H4 (cell line): ENCODE measurements around the gene PAIP2. TPM values are rescaled to one million over a fixed set of nuclear protein-coding genes. Genes with fewer than 3 reads are reported as not detected.
"Not testable (repeated sequence)": the region's sequence is repeated elsewhere in the genome, so short reads cannot be mapped to it uniquely, and the experiment has no call there.

Experiments
- DNase-seq: peaks from one replicate; pipeline ENCODE4 v3.0.0-alpha.2; 2015; ENCODE audit warnings: low spot score
- total RNA-seq: library from RNA; depleted of rRNA; stranded (reverse); fragments of >200 nt; shearing (Covaris generic); gene quantifications from 2 replicates; pipeline ENCODE4 v1.2.3, GENCODE V29; 2014

Gene PAIP2
- total RNA-seq, 1 experiment from 2014 or later: 71.8 TPM

DNA sequence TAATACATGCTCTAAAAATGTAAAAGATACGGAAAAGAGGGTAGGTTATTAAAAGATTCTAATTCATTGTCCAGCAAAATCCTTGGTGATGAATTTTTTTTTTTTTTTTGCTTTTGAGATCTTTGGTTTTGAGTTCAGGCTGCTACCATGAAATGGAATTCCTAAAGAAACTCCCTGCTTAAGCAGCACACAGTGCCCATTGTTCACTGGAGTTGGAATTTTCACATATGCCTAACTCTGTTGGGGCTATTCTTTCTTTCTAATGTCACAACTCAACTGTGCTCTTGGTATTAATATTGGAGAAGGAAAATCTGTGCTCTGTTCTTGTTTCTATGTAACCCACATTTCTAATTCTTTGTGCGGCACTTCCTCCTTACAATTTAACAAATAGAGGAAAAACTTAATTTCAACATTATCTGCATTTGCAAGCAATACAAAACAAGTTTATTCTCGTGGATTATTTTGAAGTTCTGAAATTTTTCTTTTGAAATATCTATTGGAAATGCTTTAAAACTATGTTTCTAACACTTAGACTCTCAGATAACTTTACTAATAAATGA lies 26.5 kb upstream of the PAIP2 start:
- DNase-seq: no peak

DNA sequence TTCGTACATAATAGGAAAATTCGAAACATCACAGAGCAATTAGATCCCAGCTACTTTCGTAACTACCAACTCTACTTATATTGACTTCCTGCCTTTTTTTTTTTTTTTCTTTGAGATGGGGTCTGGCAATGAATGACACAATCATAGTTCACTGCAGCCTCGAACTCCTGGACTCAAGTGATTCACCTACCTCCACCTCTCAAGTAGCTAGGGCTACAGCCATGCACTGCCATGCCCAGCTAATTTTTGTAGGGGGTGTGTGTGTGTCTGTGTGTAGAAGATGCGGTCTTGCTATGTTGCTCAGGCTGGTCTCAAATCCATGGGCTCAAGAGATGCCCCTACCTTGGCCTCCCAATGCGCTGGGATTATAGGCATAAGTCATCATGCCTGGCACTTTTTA lies 5.8 kb upstream of the PAIP2 start:
- DNase-seq: no peak

DNA sequence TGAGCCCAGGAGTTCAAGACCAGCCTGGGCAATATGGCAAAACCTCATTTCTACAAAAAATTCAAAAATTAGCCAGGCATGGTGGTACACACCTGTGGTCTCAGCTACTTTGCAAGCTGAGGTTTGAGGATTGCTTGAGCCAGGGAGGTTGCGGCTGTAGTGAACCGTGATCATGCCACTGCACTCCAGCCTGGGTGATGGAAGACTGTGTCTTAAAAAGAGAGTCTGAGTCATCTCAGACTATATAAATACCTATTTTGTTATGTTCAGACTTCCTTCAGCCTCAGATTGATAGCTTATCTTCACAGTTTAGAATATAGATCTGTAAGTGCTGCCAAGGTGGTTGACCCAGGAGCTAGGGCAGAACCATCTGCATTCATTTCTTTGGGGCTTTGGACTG lies 1.6 kb upstream of the PAIP2 start:
- DNase-seq: no peak

DNA sequence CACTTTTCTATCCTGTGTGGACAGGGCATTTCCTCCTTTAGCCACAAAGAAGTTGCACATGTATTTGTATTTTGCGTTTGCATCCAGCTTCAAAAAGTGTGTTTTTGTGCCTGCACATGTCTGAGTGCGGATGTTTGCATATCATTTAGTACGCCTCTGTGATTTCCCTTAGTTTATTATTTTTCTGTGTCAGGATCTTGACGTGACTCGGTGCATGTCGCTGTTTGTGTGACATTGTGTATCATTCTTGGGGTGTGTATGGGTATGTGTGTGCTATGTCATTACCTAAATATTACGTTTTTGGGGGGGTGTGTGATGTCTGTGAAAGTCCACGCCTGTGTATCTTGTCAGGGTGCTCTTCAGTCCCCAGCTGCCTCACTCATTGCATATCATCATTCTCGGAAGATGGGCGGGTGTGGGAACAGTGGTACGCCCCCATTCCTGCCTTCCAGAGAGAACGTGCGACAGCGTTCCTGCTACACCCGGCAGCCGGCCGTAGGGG lies 416 bp upstream of the PAIP2 start:
- no peak for DNase-seq

DNA sequence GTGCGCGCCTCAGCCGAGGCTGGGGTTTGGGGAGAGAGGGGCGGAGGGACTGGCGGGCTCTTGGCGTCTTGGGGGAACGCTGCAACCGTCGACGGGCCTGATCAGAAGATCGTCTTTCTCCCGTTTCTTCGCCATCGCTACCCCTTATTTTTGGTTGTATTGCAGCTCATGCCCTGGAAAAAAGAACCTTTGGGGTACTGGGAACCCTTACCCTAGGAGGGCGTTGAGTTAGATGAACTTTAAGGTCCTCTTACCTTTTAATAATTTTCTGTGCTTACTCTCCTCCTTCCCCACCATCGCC lies 719 bp downstream of the PAIP2 start:
- no peak for DNase-seq

DNA sequence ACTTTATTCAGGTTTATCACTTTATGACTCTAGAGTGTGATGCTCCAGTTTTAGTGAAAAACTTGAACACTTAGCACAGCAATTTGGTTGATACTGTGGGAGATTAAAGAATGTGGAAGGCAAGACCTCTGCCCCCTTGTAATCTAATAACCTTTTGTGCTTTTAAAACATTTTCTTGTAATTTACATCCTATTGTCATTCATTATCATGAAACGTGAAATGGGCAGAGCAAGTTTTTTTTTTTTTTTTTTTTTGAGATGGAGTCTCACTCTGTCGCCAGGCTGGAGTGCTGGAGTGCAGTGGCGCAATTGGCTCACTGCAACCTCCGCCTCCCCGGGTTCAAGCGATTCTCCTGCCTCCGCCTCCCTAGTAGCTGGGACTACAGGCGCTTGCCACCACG lies 1.8 kb downstream of the PAIP2 start:
- no peak for DNase-seq

DNA sequence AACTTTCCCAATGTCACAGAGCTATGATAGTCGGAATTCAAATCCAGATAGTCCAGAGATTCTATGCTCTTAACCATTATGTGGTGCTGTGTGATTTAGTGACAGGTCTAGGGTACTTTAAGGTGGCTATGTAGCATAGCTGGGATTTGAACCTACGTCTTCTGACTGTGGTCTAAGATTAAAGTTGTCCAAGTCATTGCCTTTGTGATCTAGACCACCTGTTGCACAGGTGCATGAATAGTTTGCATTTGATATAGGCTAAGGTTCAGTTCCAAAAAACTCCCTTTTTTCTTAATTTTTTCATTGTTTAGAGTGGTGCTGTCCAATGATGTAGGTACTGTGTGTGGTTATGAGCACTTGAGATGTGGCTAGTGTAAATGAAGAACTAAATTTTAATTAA lies 2.5 kb downstream of the PAIP2 start:
- no peak for DNase-seq

DNA sequence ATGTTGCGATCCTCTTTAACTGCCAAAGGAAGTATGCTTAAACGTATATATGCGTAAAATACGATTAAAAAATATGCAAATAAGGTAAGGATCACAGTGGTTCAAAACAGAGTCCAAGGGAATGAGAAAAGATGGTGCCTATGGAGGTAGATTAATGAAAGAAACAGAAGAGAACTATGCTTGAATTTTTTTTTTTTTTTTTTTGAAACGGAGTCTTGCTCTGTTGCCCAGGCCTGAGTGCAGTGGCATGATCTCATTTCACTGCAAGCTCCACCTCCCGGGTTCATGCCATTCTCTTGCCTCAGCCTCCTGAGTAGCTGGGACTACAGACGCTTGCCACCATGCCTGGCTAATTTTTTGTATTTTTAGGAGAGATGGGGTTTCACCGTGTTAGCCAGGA lies 3.8 kb downstream of the PAIP2 start:
- DNase-seq: not testable (repeated sequence)

DNA sequence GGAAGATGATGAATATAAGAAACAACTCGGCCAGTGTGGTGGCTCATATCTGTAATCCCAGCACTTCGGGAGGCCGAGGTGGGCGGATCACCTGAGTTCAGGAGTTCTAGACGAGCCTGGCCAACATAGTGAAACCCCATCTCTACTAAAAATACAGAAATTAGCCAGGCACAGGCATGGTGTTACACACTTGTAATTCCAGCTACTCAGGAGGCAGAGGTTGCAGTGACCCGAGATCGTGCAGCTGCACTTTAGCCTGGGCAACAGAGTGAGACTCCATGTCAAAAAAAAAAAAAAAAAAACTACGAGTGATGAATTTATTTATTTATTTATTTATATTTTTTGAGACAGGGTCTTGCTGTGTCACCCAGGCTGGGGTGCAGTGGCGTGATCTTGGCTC lies 6.2 kb downstream of the PAIP2 start:
- not testable (repeated sequence) for DNase-seq

DNA sequence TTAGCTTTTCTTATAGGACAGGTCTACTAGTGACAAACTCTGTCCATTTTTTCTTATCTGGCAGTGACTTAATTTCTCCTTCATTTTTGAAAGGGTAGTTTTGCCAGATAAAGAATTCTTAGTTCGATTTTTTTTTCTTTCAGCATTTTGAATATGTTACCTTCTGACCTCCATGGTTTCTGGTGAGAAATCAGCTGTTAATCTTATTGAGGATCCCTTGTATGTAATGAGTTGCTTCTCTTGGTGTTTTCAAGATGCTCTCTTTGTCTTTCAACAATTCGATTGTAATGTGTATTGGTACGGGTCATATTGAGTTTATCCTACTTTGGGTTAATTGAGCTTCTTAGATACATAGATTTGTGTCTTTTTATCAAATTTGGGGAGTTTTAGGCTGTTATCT lies 12.5 kb downstream of the PAIP2 start:
- no peak for DNase-seq

DNA sequence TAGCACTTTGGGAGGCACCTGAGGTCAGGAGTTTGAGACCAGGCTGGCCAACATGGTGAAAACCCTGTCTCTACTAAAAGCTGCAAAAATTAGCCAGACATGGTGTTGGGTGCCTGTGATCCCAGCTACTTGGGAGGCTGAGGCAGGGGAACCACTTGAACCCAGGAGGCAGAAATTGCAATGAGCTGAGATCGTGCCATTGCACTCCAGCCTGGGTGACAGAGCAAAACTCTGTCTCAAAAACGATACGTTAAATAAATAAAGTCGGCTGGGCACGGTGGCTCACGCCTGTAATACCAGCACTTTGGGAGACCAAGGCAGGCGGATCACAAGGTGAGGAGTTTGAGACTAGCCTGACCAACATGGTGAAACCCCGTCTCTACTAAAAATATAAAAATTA lies 14.2 kb downstream of the PAIP2 start:
- DNase-seq: not testable (repeated sequence)

DNA sequence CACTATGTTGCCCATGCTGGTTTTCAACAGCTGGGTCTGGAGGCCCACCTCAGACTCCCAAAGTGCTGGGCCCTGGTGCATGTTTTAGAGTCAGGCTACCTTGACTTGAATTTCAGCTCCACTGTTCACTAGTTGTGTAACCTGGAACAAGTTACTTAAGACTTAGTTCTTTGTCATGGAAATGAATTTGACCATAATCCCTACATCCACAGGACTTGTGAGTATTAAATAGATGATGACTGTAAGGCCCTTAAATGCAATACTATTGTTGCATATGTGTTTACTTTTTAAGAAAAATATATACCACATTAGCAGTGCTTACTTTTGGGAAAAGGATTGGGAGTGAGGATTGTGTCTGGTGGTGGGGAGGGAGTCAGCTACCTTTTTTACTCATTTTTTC lies 16.4 kb downstream of the PAIP2 start:
- no peak for DNase-seq

DNA sequence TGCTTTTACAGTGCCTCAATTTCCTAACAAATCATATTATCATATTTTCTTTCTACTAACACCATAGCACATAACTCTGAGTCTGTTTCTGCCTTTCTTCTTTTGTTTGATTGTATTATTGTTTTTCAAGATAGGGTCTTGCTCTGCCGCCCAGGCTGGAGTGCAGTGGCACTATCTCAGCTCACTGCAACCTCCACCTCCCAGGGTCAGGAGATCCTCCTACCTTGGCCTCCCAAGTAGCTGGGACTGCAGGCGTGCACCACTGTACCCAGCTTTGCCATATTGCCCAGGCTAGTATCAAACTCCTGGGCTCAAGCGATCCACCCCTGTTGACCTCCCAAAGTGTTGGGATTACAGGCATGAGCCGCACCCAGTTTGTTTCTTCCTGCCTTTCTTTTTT lies 18.7 kb downstream of the PAIP2 start:
- no peak for DNase-seq

DNA sequence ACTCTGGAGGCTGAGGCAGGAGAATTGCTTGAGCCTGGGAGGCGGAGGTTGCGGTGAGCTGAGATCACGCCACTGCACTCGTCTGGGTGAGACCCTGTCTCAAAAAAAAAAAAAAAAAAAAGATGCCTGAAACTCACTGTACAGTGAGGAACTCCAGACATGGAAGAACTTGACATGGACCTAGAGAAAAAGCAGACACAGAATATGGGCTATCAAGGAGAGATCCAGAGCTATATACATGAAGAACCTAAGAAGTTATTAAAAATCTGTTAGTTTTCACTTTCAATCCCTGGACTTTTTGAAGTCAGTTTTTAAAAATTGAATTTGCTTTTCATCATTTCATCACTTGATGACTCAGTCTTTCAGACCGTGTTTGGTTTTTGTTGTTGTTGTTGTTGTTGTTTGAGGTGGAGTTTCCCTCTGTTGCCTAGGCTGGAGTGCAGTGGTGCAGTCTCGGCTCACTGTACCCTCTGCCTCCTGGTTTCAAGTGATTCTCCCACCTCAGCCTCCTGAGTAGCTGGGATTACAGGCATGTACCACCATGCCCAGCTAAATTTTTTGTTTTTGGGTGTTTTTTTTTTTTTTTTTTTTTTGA lies 20.3 kb downstream of the PAIP2 start:
- no peak for DNase-seq

DNA sequence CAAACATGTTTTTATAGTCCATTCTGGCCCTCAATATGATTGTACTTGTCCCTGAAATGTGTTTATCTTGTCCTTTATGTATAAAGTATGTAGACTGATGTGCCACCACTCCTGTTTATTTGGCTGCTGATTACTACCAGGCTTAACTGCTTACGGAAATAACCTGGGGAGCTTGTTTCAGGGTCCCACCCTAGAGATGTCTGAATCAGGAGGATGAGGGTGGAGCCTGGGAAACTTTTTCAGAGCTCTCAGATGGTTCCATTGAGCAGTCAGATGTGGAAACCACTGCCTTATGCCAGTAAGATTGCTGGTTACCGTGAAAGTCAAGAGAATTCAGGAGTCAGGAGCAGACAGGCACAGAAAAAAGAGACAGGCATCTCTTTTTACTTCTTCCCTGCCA lies 22.3 kb downstream of the PAIP2 start:
- no peak for DNase-seq

DNA sequence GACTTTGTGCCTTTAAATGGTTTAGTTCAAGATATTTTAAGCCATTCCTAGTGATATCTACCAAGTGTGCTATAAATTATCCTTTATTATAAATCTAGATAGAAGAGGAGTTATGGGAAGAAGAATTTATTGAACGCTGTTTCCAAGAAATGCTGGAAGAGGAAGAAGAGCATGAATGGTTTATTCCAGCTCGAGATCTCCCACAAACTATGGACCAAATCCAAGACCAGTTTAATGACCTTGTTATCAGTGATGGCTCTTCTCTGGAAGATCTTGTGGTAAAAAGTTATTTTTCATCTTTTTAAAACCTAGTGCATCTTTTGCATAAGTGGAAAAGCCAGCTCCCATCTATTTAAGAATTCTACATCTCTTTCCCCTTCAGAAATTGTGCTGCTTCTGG lies 22.8 kb downstream of the PAIP2 start:
- no peak for DNase-seq

DNA sequence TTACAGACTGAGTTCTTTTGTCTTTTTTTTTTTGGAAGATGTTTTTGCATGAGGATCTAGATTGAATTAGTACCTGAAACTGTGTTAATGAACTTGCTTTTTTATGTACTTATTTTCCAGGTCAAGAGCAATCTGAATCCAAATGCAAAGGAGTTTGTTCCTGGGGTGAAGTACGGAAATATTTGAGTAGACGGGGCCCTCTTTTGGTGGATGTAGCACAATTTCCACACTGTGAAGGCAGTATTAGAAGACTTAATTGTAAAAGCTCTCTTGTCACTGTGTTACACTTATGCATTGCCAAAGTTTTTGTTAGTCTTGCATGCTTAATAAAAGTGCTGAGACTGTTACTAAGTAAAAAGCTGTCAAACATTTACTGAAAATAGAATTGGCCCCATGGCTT lies 27.0 kb downstream of the PAIP2 start:
- no peak for DNase-seq

DNA sequence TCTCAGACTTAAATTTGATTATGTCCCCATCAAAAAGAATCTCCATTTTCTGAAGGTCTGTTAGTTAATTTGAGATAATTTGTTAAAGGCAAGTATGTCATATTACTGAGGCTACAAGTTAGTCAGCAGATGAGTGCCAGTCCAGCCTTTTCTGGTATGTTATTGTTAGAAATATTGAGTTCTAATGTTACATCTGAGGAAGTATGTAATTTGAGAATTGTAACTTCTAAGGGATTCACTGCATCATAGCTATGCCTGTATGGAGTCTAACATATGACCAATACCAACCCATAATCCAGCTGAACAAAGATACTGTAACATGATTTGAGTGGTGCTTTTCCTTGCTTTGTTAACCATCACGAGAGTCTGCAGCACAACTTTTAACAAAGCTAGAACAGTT lies 27.5 kb downstream of the PAIP2 start:
- DNase-seq: no peak

DNA sequence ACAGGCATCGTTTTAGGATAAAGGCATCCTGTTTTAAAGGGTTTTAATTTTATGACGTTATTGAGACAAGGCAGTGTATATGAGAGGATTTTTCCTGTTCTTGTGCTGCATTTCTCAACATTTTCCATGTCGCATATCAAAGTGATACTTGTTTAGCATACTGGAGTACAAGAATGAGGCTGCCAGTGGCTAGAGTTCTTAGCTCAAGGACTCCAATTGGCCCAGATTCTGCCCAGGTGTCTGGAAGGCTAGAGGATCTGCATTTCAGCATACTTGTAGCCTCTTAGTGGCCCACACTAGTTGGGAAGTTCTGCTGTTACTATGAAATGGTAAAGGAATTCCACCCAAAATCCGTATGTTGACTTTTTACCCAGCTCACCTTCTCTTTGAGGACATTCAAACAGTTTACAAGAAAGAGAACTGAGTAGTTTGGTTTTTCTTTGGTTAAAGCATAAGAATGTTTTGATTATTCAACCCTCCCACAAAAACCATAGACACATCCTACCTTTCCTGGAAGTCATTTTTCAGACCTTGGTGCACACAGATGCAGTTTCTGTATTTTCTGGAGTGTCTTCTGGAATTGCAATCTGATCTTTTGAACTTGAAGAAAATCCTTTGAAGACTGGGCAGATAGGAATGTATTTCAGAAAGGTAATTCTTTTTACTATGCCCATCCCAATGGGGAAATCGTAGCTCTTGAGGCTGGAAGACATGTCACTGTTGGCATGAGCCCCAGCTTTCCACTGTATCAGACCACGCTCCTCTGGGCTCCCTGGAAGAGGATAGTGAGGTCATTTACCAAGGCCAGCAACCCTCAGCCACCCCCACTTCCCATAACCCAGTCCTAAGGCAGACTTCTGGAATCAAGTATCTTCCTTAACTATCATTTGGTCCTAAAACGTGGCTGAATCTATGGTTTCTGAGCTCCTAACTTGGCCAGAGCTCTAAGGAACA lies 30.1 kb downstream of the PAIP2 start:
- no peak for DNase-seq

DNA sequence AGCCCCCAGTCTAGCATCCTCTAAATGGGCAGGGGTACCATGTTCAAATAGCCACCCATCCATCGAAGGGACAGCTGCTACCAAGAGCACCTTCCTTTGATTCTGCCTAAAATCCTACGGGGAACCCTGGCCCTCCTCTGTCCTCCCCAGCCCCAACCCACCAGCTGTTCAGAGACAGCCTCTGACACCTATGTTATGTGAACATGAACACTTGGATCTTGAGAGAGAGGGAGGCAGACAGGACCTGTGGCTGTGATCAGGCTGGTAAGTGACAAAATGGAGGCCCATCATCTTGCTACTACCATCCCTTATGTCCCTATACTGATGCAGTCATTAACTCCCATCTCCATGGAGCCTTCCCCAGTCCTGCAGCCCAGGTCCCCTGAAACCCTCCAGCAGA lies 33.3 kb downstream of the PAIP2 start:
- no peak for DNase-seq

DNA sequence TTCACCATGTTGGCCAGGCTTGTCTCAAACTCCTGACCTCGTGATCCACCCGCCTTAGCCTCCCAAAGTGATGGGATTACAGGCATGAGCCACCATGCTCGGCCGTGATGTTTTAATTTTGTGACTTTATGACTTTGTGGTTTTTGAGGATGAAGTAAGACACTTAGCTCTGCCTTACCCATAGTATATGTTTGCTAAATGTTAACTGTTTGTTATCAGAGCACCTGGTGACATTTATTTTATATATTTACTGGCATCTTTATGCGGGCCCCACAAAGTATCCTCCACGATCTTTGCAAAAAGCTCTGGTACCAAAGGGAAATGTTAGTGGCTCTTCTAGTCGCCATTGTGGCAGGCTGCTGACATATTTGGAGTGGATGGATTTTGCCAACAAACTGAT lies 34.7 kb downstream of the PAIP2 start:
- DNase-seq: no peak

DNA sequence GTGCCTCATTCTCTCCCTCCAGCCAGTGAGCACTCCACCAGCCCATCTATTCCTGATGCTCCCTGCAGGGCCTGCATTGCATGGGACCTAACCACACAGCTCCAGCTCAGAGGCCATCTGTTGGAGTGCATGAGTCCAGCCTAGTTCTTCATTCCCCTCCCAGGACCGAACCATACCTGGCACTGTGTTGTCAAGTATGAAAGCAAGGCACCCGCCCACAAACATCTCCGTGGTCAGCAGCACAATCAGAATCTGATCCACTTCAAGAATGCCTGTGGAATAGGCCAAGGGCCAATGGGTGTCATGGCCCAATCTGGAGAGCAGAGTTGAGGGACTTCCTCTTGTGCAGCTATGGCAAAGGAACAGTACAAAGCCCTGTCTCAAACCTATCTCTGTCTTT lies 35.6 kb downstream of the PAIP2 start:
- DNase-seq: no peak
